SK-N-SH treated with all-trans-retinoic acid at 6 μM for 48 hours (cell line): ENCODE data around the gene CHST10.
A peak's percentile ranks its signal among the peaks of the same experiment; 100 is the strongest.

Experiments
- ATAC-seq: fragments of 200-7000 bp; cut with Tn5 transposase; 3 replicates; pipeline ENCODE4 v1.9.1; 2020; ENCODE audit warnings: mild to moderate bottlenecking, moderate library complexity
- ARNTL ChIP-seq: fragments of 450-650 bp; formaldehyde crosslinking; IDR thresholded peaks from 2 replicates; pipeline ENCODE4 v1.5.0; 2020; ENCODE audit warnings: low read depth, mild to moderate bottlenecking, moderate library complexity, borderline replicate concordance
- BACH2 ChIP-seq: fragments of 250-450 bp; sonication (Bioruptor Pico); IDR thresholded peaks from 2 replicates; pipeline ENCODE4 v1.9.0; 2021; ENCODE audit warnings: mild to moderate bottlenecking, borderline replicate concordance
- CSDC2 ChIP-seq: fragments of 250-450 bp; sonication (Bioruptor Pico); IDR thresholded peaks from 2 replicates; pipeline ENCODE4 v1.5.0; 2020; ENCODE audit warnings: mild to moderate bottlenecking, moderate library complexity
- CSRNP3 ChIP-seq: fragments of 250-450 bp; sonication (Bioruptor Pico); IDR thresholded peaks from 2 replicates; pipeline ENCODE4 v1.5.1; 2021; ENCODE audit warnings: mild to moderate bottlenecking, moderate library complexity
- ISL1 ChIP-seq: fragments of 250-450 bp; sonication (Bioruptor Pico); IDR thresholded peaks from 2 replicates; pipeline ENCODE4 v2.1.2; 2022; ENCODE audit warnings: mild to moderate bottlenecking, moderate library complexity
- OSR1 ChIP-seq: fragments of 250-450 bp; sonication (Bioruptor Pico); IDR thresholded peaks from 2 replicates; pipeline ENCODE4 v1.8.0; 2022; ENCODE audit warnings: moderate library complexity, mild to moderate bottlenecking, inconsistent platforms
- PATZ1 ChIP-seq: fragments of 250-450 bp; sonication (Bioruptor Pico); IDR thresholded peaks from 2 replicates; pipeline ENCODE4 v1.8.0; 2020; ENCODE audit warnings: mild to moderate bottlenecking, moderate library complexity, borderline replicate concordance
- POU6F1 ChIP-seq: fragments of 250-450 bp; sonication (Bioruptor Pico); IDR thresholded peaks from 2 replicates; pipeline ENCODE4 v1.8.0; 2021; ENCODE audit warnings: low read depth, mild to moderate bottlenecking, moderate library complexity, borderline replicate concordance
- PPARA ChIP-seq: fragments of 250-450 bp; sonication (Bioruptor Pico); IDR thresholded peaks from 2 replicates; pipeline ENCODE4 v1.5.0; 2020; ENCODE audit warnings: mild to moderate bottlenecking, borderline replicate concordance
- SNAI2 ChIP-seq: fragments of 250-450 bp; sonication (Bioruptor Pico); IDR thresholded peaks from 2 replicates; pipeline ENCODE4 v1.5.0; 2020; ENCODE audit warnings: mild to moderate bottlenecking, moderate library complexity
- TCF4 ChIP-seq: fragments of 250-450 bp; sonication (Bioruptor Pico); IDR thresholded peaks from 2 replicates; pipeline ENCODE4 v1.8.0; 2021; ENCODE audit warnings: mild to moderate bottlenecking, moderate library complexity, borderline replicate concordance
- TOX ChIP-seq: fragments of 250-450 bp; sonication (Bioruptor Pico); IDR thresholded peaks from 2 replicates; pipeline ENCODE4 v1.8.0; 2021; ENCODE audit warnings: mild to moderate bottlenecking, moderate library complexity, borderline replicate concordance
- ZC3H10 ChIP-seq: fragments of 250-450 bp; sonication (Bioruptor Pico); IDR thresholded peaks from 2 replicates; pipeline ENCODE4 v1.5.1; 2021; ENCODE audit warnings: mild to moderate bottlenecking, moderate library complexity
- ZFP3 ChIP-seq: fragments of 250-450 bp; sonication (Bioruptor Pico); IDR thresholded peaks from 2 replicates; pipeline ENCODE4 v1.5.0; 2020; ENCODE audit warnings: mild to moderate bottlenecking, moderate library complexity
- ZFP30 ChIP-seq: fragments of 450-650 bp; formaldehyde crosslinking; IDR thresholded peaks from 2 replicates; pipeline ENCODE4 v1.5.0; 2022; ENCODE audit warnings: mild to moderate bottlenecking, moderate library complexity
- ZNF565 ChIP-seq: fragments of 450-650 bp; formaldehyde crosslinking; conservative IDR thresholded peaks from 2 replicates; pipeline ENCODE4 v1.5.0; 2020; ENCODE audit warnings: low read depth, mild to moderate bottlenecking, moderate library complexity
- ZNF70 ChIP-seq: fragments of 450-650 bp; formaldehyde crosslinking; IDR thresholded peaks from 2 replicates; pipeline ENCODE4 v1.5.0; 2020; ENCODE audit warnings: mild to moderate bottlenecking, moderate library complexity
- ZNF8 ChIP-seq: fragments of 450-650 bp; formaldehyde crosslinking; IDR thresholded peaks from 2 replicates; pipeline ENCODE4 v1.5.0; 2020; ENCODE audit warnings: mild to moderate bottlenecking, moderate library complexity
- TF ChIP-seq, protein P1 (sequence below): fragments of 250-450 bp; sonication (Bioruptor Pico); IDR thresholded peaks from 2 replicates; pipeline ENCODE4 v1.5.1; 2020; ENCODE audit warnings: low read depth, mild to moderate bottlenecking, moderate library complexity

Gene CHST10

DNA sequence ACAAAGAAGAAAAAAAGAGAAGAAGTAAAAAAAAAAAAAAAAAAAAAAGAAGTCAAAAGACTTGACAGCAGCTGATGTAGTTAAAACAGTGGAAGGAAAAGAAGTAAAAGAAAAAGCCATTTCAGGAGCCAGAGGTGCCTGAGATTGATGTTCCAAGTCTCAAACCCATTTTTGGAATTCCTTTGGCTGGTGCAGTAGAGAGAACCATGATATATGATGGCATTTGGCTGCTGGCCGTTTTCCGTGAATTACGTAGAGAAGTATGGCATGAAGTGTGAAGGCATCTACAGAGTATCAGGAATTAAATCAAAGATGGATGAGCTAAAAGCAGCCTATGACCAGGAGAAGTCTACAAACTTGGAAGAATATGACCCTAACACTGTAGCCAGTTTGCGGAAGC lies 7.6 kb upstream of the CHST10 start:
- TF ChIP-seq ZC3H10 (CRISPR knock-in tag): no peak
- TF ChIP-seq, protein P1, sequence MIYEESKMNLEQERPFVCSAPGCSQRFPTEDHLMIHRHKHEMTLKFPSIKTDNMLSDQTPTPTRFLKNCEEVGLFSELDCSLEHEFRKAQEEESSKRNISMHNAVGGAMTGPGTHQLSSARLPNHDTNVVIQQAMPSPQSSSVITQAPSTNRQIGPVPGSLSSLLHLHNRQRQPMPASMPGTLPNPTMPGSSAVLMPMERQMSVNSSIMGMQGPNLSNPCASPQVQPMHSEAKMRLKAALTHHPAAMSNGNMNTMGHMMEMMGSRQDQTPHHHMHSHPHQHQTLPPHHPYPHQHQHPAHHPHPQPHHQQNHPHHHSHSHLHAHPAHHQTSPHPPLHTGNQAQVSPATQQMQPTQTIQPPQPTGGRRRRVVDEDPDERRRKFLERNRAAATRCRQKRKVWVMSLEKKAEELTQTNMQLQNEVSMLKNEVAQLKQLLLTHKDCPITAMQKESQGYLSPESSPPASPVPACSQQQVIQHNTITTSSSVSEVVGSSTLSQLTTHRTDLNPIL (CRISPR knock-in tag): no peak
- TF ChIP-seq PPARA (CRISPR knock-in tag): no peak
- TF ChIP-seq TOX: no peak
- TF ChIP-seq TCF4 (CRISPR knock-in tag): no peak
- TF ChIP-seq ZFP30 (CRISPR knock-in tag): no peak
- TF ChIP-seq CSDC2 (CRISPR knock-in tag): no peak
- TF ChIP-seq BACH2: no peak
- TF ChIP-seq SNAI2 (CRISPR knock-in tag): no peak
- TF ChIP-seq PATZ1 (CRISPR knock-in tag): no peak
- TF ChIP-seq ZNF70 (CRISPR knock-in tag): no peak
- TF ChIP-seq ZNF565 (CRISPR knock-in tag): no peak
- no peak for TF ChIP-seq ZFP3 (CRISPR knock-in tag)
- no peak for TF ChIP-seq ZNF8 (CRISPR knock-in tag)
- no peak for TF ChIP-seq POU6F1
- no peak for TF ChIP-seq ARNTL
- TF ChIP-seq ISL1 (CRISPR knock-in tag): no peak
- no peak for TF ChIP-seq OSR1
- TF ChIP-seq CSRNP3 (CRISPR knock-in tag): no peak
- ATAC-seq: no peak

GRCh38 chr2:100424277-100424875 lies 6.9 kb upstream of the CHST10 start:
- no peak for ATAC-seq
- no peak for TF ChIP-seq ARNTL
- no peak for TF ChIP-seq TCF4 (CRISPR knock-in tag)
- TF ChIP-seq POU6F1: no peak
- TF ChIP-seq ZFP3 (CRISPR knock-in tag): no peak
- no peak for TF ChIP-seq CSDC2 (CRISPR knock-in tag)
- no peak for TF ChIP-seq PATZ1 (CRISPR knock-in tag)
- TF ChIP-seq ZNF8 (CRISPR knock-in tag): no peak
- no peak for TF ChIP-seq TOX
- TF ChIP-seq ISL1 (CRISPR knock-in tag): no peak

- TF ChIP-seq ZNF8 (CRISPR knock-in tag) (no peak), SNAI2 (CRISPR knock-in tag) (no peak)
- TF ChIP-seq, protein P1 (CRISPR knock-in tag): no peak
- ATAC-seq: peak; percentile 53
Observed at GRCh38 chr2:100423631-100424030, 6.2 kb upstream of the CHST10 start.
